GM19240 (cell line): ENCODE results near the gene KATNAL1.
"Not testable (repeated sequence)": the region's sequence is repeated elsewhere in the genome, so short reads cannot be mapped to it uniquely, and the experiment has no call there.

ENCODE experiments used
- DNase-seq: peaks from one replicate; pipeline ENCODE4 v3.0.0; 2011; ENCODE audit warnings: low spot score; ENCODE audit not compliant: insufficient read length

KATNAL1 gene

DNA sequence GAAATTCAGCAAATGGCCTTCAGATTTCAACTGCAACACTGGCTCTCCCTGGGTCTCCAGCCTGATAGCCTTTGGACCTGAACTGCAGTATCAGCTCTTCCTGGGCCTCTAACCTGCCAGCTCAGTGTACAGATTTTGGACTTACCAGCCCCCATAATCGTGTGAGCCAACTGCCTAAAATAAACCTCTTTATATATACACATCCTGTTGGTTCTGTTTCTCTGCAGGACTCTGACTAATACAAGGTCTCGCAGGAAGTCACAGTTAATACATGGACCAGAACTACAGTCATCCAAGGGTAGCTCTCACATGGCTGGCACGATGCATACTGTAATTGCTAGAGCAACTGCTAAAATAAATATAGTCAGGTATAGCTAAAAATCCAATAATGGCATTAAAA lies 85.1 kb downstream of the KATNAL1 start:
- DNase-seq, result no peak

DNA sequence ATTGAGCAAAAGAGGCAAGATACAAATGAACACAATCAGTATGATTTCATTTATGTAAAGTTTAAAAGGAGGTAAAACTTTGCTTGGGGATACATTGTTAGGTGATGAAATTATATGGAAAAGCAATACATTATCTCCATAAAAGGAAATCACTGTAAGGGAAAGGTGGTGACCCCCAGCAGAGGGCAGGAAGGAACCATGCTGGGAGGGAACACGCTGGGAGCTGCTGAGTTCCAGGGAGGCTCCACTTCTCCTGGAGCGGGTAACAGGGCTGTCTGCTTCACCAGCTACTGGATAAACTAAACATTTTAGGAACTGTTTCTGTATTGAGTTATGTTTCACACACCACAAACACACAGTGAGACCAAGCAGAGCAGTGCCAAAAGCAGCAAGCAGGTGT lies 91.2 kb downstream of the KATNAL1 start:
- no peak for DNase-seq

DNA sequence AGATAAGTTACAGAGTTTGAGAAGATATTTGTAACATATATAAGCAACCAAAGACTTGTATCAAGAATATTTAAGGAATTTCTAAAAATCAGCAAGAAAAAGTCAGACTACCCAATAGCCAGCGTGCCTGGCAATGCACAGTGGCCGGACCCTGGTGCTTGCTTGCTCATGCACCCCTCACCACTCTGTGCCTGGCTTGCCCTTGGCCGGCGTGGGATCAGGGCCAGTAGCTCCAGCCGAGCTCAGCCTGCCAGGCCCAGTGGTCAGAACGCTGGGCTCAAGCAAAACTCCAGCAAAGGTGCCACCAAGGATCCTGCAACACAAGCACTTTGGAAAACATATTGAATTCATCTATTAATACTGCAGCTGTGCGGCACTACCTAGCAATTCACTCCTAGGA lies 95.1 kb downstream of the KATNAL1 start:
- DNase-seq, result no peak

DNA sequence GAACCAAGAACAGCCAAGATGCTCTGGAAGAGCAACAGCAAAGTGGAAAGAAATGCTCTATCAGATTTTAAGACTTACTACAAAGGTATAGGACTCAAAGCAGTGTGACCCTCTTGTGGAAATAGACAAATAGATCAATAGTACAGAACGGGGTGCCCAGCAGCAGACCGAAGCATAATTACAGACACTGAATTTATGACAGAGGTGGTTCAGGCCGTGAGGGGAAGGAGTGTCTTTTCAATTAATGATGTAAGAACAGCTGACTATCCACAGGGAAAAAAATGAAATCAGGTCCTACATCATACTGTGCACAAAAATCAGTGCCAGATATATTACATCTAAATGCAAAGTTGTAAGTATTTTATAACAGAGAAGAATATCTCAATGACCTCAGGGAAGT lies 95.6 kb downstream of the KATNAL1 start:
- no peak for DNase-seq

DNA sequence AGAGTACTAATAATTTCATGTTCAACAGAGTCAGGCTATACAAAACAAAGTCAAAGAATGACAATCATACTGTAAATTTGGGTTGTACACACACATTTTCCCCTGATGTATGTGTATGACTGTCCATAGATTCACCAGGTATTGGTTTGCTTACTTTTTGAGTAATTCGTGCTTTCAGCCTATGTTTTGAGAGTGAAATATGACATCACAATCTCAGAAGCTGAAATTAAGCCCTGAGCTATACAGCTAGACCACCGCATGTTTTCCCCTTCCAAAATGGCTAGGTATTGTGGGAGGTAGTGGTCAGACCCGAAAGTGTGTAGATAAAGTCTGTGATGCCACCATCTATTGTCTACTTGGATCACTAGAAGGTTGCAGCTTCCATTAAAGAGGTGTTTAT lies 102.8 kb downstream of the KATNAL1 start:
- no peak for DNase-seq

DNA sequence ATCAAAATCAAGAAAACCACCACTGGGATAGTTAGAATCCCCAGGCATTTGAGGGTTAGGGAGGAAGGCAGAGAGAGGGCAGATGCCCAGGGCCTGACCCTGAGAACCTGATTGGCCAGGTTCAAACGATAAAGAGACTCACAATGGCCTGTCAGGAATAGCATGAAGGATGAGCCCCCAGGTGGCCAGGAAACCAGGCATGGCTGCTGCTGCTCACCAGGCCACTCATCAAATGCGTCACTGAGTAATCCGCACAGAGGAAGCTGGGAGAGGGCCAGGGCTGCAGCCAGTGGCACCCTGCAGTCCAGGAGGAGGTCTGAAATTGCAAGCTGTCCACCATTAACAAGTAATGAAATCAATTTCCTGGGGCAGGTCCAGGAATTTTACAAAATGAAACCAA lies 111.3 kb downstream of the KATNAL1 start:
- DNase-seq, result no peak

DNA sequence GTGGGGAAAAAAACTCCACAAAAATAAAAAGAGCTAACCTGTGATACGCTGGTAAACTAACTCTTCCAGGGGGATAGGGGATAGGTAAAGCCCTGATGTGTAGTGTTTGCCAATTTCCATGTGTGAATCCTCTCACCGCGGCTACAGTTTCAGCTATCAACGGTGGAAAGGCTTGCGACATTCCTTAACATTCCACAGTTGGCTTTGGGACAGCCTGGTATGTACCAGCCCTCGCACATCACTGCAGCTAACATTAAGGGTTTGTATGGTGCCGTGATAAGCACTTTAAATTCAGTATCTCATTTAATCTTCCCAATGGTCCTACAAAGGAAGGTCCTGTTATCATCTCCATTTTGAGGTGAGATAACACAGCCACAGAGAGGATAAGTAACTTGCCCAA lies 112.4 kb downstream of the KATNAL1 start:
- no peak for DNase-seq

DNA sequence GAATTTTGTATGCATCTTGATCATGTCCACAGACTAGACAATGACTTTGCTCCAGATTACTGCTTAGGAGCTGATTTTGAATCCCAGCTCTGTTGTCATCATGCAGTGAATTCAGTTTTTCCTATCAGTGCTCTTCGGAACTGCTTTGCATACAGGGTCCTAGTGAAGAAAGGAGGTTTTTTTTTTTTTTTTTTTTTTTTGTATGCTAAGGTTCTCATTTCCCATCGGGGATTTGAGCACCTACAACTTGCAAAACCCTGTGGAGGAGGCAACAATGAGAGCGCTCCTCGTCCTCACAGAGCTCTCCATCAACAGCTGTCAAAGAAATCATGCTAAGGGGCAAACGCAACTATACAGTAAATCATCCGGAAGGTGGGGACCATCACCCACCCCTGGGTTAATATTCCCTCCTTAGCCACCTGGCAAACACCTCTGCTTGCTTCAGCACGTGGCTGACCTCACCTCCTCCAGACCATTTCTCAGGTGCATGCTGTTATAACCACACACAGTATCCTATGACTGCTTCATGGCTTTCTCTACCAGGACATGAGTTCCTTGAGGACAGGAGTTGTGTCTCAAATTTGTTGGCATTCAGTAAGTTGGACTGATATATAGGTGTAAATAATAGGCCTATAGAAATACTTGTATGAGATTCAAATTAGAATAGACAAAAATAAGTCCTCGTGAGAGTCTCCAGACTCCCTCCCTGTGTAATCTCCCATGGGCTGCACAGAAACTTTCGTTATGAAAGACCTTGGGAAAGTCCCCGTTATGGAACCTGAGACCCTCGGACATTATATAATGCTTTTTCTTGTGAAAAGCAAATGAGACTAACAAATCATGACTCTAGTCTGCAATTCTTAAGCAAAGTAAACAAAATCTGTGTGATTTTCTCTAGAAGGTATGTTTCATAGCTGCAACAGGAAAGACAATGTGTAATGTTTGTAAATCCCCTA lies 113.8 kb downstream of the KATNAL1 start:
- DNase-seq, result no peak

DNA sequence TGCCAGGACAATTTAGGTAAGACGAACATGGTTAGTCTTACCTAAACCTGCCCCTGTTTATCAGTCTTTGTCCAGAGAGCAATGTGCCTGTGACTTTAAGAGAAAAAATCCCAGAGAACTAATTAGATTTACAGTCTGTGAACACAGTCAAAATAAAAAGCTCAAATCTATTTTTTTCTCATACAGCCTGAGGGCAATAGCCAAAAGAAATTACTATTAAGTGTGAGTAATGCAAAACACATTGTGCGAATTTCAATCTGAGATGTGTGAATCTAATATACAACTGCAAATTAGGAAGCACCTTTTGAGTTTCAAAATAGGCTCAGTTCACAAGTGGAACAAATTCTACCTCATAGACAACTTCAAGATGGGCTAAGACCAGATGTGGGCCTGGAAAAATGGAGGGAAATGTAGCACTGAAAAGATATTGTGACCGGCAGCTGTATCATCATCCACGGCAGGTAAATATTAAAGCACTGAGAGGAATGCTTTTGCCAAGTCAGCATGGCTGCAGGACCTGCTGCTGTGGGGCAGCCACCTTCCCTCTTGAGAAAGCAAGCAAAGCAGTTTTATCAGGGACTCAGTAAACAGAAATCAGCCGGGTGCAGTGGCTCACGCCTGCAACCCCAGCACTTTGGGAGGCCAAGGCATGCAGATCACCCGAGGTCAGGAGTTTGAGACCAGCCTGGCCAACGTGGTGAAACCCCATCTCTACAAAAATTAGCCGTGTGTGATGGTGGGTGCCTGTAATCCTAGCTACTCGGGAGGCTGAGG lies 114.8 kb downstream of the KATNAL1 start:
- no peak for DNase-seq

DNA sequence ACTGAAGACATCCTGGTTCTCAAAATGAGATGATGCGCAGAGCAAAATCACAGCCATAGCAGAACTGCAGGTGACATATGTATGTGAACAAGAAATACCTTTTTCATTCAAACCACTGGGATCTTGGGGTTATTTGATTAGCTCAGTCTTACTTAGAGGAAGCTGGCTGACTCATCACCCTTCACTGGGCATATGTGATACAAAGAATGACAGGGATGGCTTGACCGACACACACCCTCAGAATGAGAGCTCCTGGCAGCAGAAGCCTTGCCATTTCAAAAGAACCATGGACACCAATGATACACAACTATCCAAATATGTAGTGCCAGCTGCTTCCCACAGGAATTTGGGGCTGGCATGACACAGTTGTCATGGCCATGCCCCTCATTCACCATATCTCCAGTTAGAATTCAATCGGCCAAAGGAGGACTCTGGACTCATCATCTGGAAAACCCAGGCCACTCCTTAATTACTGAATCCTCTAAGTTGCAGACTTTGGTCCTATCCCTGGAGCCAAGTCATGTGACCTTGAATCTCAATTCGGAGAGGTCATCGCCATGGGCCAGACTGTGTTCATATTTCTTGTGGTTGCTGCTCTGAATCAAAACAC lies 115.8 kb downstream of the KATNAL1 start:
- no peak for DNase-seq

DNA sequence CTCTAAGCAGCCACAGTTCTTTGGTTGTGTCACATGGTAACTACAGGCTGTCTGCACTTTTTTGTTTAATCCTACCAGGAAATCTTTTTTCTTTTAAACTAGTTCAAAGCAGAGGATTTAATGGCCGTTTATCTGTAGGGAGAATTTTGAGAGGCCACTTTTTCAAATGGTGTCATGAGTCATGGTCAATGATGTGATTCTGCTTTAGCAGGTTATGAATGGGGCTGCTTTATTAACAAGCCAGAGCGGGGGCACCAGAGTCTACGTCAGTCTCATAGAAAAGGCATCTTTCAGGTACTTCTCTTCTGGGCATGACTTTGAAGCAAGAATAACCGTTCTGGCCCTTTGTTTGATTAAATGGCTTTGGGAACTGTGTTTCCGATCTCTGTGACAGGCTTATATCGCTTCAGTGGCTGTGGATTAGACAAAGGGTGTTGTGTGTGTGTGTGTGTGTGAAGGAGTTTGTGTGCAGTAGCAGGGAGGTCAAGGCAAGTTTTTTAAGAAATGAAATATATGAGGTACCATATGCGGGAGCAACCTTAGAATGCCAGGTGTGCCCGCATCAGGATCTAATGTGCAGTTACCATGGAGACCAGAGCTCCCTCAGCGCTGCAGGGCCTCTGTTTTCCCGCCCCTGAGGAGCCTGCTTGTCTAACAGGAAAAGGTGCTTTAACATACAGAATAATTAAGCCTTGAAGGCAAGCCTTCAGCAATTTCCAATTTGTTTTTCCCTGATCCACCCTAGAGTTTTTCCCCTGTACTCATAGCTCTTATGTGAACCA lies 120.5 kb downstream of the KATNAL1 start:
- DNase-seq, result no peak

DNA sequence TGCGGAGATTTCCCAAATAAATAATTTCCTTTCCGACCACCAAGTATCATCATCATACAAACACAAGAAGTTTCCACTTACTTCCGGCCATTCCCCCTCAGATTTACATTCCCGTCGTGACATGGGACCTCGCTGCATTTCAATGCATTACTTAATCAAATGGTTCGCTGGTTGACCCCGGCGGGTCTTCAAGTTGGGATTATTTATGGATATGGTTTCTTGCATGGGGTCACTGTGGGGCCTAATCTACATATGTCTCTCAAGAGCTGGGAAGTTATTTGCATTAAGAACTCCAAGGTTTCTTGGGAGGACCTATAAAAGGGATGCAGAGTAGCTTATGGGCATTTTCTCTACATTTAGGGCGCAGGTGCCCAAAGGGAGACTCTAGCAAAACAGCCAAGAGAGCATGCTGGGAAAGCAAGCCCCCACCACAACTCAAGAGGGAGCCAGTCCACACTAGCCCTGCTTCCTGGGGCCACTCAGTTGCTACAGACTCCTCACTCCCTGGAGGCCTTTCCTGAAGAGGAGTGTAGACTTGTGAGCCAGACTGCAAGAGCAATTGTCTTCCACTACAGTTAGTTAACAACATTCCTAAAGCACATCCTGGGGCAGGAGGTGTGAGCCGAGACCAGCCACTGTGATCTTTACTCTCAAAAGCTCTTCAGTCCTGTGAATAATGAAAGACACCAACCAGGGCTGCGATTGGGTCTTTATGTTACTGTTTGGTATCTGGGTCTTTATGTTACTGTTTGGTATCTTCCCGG lies 125.3 kb downstream of the KATNAL1 start:
- no peak for DNase-seq

DNA sequence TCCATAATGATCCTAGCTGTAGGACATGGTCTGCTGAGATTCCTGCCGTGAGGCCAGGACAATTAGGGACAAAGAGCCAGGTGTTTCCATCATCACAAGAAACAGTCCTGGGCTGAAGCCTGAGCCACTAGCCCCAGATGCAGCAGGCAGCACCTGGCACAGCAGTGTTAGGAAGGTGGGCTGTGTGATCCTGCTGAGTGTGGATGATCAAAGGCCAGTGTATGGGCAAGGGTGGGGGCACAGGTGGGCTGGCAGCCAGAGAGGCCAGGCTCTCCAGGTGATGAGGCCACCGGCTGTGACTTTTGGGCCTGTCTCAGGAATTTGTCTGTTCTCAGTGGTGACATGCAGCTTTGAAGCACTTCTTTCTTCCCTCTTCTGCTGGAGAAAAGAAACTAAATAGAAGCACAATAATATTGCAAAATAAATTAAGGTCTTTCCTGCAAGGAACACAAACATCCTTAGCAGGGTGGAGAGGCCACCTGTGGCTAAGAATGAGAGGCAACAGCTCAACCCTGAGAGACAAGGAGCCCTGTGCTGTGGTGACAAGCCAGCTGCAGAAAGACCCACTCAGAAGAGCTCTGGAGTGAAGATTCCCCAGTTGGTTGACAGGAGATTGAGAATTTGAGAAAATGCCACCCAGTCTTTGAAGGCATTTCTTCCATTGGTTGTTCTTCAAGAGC lies 127.6 kb downstream of the KATNAL1 start:
- no peak for DNase-seq

DNA sequence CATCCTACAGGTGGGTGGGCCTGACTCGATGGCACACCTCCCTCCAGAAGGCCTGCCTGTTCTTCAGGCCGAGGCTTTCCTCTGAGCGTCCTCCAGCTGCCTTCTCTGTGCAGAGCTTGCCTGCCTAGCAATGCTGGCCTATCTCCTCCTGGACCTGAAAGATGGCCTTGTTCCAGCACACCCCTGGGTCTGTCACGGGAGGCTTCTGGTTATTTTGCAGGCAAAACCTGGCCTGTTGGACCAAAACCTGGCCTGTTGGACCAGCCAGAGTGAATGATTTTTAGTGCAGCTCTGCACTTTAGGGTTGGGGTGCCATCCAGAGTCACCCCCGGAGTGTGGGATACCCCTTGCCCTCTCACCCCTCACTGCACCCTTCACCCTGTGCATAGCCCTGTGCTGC lies 128.4 kb downstream of the KATNAL1 start:
- DNase-seq, result no peak

DNA sequence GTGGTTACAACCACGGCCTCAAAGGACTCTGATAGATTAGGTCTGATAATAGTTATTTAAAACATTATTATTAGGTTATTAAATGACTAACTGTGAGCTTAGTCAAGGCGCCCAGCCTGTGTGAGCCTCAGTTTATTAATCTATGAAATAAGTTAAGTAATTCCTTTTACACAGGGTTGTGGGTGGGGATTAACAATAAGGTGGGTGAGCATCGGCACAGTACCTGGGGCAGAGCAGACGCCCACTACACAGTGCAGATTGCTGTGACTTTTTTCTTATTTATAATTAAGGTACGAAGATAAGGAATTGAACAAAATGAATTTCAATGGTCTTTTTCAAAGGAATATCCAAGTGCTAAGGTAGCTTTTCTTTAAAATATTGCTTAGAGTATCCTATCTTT lies 132.2 kb downstream of the KATNAL1 start:
- no peak for DNase-seq

DNA sequence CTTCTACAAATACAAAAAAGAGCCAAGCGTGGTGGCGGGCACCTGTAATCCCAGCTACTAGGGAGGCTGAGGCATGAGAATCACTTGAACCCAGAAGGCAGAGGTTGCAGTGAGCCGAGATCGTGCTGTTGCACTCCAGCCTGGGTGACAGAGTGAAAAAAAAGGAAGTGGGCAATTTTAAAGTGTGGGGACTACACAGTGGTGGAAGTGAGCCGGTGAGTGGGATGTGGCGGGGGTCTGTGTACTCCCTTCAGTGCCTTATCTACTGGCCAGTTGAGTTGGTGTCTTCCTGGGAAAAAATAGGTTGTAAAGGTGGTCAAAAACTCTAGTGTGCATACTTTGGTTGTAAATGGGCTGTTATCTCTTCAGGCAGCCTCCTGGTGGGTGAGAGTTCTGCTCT lies 133.1 kb downstream of the KATNAL1 start:
- not testable (repeated sequence) for DNase-seq

DNA sequence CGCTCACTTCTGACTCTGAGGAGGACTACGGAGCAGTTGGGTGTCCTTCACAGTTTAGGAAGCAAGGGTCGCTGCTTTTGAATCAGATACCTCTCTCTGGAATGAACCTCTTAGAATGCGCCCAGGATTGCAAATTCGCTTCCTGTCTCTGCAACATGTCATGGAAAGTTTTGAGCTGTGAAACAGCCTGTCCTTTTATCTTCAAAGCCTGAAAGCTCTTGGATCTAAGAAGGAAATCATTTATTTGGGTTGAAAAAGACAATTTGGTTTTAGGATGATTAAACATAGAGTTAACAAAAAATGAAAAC lies 134.1 kb downstream of the KATNAL1 start:
- DNase-seq, result no peak

DNA sequence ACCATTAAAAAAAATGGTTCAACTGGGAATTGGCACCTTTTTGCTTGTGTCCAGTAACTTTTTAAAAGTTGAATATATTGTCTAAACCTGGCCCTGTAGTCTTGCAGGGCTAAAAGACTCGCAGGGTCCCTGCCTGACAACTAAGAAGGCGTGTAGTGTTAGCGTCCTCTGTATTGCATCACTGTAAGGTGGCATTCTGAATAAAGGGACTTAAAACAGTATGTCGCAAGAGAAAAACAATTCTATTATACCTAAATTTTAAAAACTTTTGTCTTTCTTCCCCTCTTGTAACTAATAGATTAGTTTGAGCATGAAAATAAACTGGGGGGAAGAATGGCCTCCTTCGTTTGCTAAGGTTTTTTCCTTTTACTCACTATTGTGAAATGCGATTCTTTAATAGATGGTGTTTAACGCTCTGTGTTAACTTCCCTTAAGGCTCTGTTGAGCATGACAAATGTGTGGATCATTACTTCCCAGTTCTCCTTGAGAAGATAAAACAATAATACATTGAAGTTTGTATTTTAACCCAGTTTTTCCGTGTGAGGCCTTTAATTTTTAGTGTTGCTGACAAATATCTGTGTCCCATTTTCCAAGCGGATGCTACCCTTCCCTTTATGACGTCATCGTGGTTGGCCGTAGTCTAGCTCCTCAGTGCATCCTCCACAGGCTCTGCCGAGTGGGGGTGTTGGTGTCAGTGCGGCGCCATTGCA lies 134.6 kb downstream of the KATNAL1 start:
- no peak for DNase-seq

DNA sequence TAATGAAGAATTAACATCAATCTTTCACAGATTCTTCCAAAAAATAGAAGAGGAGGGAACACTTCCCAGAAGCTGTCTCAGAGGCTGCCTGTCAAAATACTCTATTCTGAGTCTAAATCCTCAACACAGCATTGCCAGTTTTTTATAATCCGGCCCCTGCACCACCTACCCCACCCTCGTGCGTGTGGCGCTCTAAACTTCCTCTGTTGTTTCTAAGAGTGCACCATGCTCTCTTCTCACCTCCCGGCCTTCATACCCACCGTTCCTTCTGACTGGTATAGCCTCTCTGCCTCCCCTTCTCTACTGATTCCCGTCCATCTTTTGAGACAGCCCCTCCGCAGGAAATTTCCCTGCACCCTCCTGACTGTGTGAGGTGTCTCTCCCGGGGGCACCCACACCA lies 136.8 kb downstream of the KATNAL1 start:
- no peak for DNase-seq

DNA sequence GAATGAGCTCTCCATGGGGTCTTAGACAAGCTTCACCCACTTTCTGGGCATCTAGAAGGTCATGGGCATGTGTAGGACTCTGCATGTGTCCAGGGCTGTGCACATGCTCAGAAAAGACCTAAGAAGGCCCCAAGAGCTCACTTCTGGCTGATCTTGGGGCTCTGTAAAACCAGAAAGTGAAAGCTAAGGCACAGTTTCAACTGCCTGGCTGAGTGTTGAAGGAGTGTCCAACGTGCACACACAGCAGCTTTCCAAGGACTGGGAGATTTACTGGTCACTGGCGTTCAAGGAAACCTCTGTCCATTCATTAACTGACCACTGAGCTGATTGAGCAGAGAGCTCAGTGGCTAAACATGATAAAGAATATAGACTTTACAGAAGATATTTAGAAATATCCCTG lies 137.9 kb downstream of the KATNAL1 start:
- DNase-seq, result no peak
